Vagina (tissue), 2 donors: ENCODE results near the gene TANGO2. TPM values are rescaled to one million over a fixed set of nuclear protein-coding genes. Genes with fewer than 3 reads are reported as not detected.

Experiments used
- DNase-seq, 2 donors: peaks; one replicate each; pipeline ENCODE4 v3.0.0-alpha.2; 2017; ENCODE audit errors: extremely low spot score in 2 of 2
- H3K27ac ChIP-seq: fragments of 200-600 bp; sonication (generic); one replicate; pipeline ENCODE4 v1.5.1; 2019
- H3K27me3 ChIP-seq: fragments of 200-600 bp; sonication (generic); one replicate; pipeline ENCODE4 v1.5.1; 2019
- H3K36me3 ChIP-seq, 2 donors: fragments of 200-600 bp; sonication (generic); one replicate each; pipeline ENCODE4 v1.5.1; 2017 to 2019
- H3K4me1 ChIP-seq: fragments of 200-600 bp; sonication (generic); one replicate; pipeline ENCODE4 v1.5.1; 2019
- H3K4me3 ChIP-seq, 2 donors: fragments of 200-600 bp; sonication (generic); 1 replicate in 1 of 2; 2 replicates in 1 of 2; pipeline ENCODE4 v1.5.1; 2016 to 2019
- H3K9me3 ChIP-seq: fragments of 200-600 bp; sonication (generic); one replicate; pipeline ENCODE4 v1.5.1; 2019
- CTCF ChIP-seq, 3 experiments: fragments of 450-650 bp in 2 of 3; fragments of 200-600 bp in 1 of 3; sonication (generic) in 1 of 3; IDR thresholded peaks; one replicate each; pipeline ENCODE4 v1.5.1; 2017 to 2019; ENCODE audit warnings: antibody characterized with exemption in 3 of 3, mild to moderate bottlenecking in 2 of 3, moderate library complexity in 2 of 3
- POLR2A ChIP-seq, 2 donors: fragments of 450-650 bp; IDR thresholded peaks; one replicate each; pipeline ENCODE4 v1.6.1; 2017; ENCODE audit warnings: antibody characterized with exemption in 2 of 2, mild to moderate bottlenecking in 2 of 2, moderate library complexity in 2 of 2
- POLR2AphosphoS5 ChIP-seq, 2 donors: sonication (generic); formaldehyde crosslinking; IDR thresholded peaks; one replicate each; pipeline ENCODE4 v1.9.0; 2017; ENCODE audit warnings: antibody characterized with exemption in 2 of 2, mild to moderate bottlenecking in 2 of 2, low read depth in 1 of 2; ENCODE audit not compliant: insufficient read depth in 1 of 2
- intact Hi-C: fragments of 100-400 bp; cut with DNase I; formaldehyde crosslinking; loops from one replicate; pipeline ENCODE4 v1.15.1; 2023
- total RNA-seq: library from RNA; depleted of rRNA; stranded (reverse); fragments of >200 nt; gene quantifications from one replicate; pipeline ENCODE4 v1.2.3, GENCODE V29; 2016

TANGO2 gene
- total RNA-seq, 1 donor from 2014 or later: 21.4 TPM

- TF ChIP-seq POLR2A (IDR thresholded peaks at IDR 0.05) (no peak), POLR2AphosphoS5 (IDR thresholded peaks at IDR 0.05; ENCODE audit: insufficient read depth in 1 of 2, low read depth in 1 of 2) (peak in 1 of 2 donors; percentile 42)
- H3K4me1 ChIP-seq: peaks cover 23% of the 10 kb centered on the region
These were observed 3.9 kb upstream of the TANGO2 start, which contains the start of gene ARVCF for GRCh38 chr22:20016734-20017621. Gene ARVCF, minus strand, starts transcription at chr22:20016823. Its CDS starts 26,029 bp downstream, at chr22:19990794.

GRCh38 chr22:20017622-20017958 lies 3.3 kb upstream of the TANGO2 start:
- TF ChIP-seq POLR2AphosphoS5 (IDR thresholded peaks at IDR 0.05; ENCODE audit: insufficient read depth in 1 of 2, low read depth in 1 of 2) (no peak), CTCF (IDR thresholded peaks at IDR 0.05) (no peak), POLR2A (IDR thresholded peaks at IDR 0.05) (no peak)
- H3K27me3 ChIP-seq: no peaks in the 10 kb centered on the region
- no peaks in the 10 kb centered on the region for H3K9me3 ChIP-seq
- no peaks in the 10 kb centered on the region for H3K36me3 ChIP-seq
- no peak for DNase-seq
- no peak overlapping the region for H3K4me3 ChIP-seq
- H3K4me1 ChIP-seq: peaks cover 29% of the 10 kb centered on the region
- H3K27ac ChIP-seq: no peak overlapping the region
- intact Hi-C loops: no loop called here

More at GRCh38 chr22:20016734-20017621, 3.9 kb upstream of the TANGO2 start, which contains the start of gene ARVCF:
- Histone ChIP-seq H3K4me3 (peak within 1 kb of the TSS; percentile 60 to 75), H3K36me3 (no peaks in the 10 kb centered on the region), H3K27me3 (no peaks in the 10 kb centered on the region), H3K27ac (no peak within 1 kb of the TSS), H3K9me3 (no peaks in the 10 kb centered on the region)
- DNase-seq: no peak
- intact Hi-C loops: no loop called here

GRCh38 chr22:20018001-20018400 lies 2.9 kb upstream of the TANGO2 start:
- DNase-seq: no peak
- Histone ChIP-seq H3K9me3 (no peaks in the 10 kb centered on the region), H3K27ac (no peak overlapping the region), H3K27me3 (no peaks in the 10 kb centered on the region), H3K4me1 (peaks cover 32% of the 10 kb centered on the region), H3K4me3 (no peak overlapping the region), H3K36me3 (no peaks in the 10 kb centered on the region)
- intact Hi-C loops: no loop called here
- TF ChIP-seq POLR2A (IDR thresholded peaks at IDR 0.05) (no peak), CTCF (IDR thresholded peaks at IDR 0.05) (no peak), POLR2AphosphoS5 (IDR thresholded peaks at IDR 0.05; ENCODE audit: insufficient read depth in 1 of 2, low read depth in 1 of 2) (no peak)

- DNase-seq: no peak
- no peak for TF ChIP-seq CTCF (IDR thresholded peaks at IDR 0.05)
- TF ChIP-seq POLR2AphosphoS5 (IDR thresholded peaks at IDR 0.05; ENCODE audit: insufficient read depth in 1 of 2, low read depth in 1 of 2): no peak
- TF ChIP-seq POLR2A (IDR thresholded peaks at IDR 0.05): no peak
- Histone ChIP-seq H3K27me3 (no peaks in the 10 kb centered on the region), H3K4me3 (peak overlapping the region; percentile 85 to 94), H3K9me3 (no peaks in the 10 kb centered on the region), H3K27ac (peak overlapping the region; percentile 47), H3K4me1 (peaks cover 32% of the 10 kb centered on the region), H3K36me3 (no peaks in the 10 kb centered on the region)
- intact Hi-C loops: loop anchor here (5.0 kb wide), 1 partner anchor 57 kb away; no protein-coding TSS in a partner anchor
These were observed 1.0 kb upstream of the TANGO2 start for GRCh38 chr22:20019661-20020532.
